MM.1S (cell line): Measurements from ENCODE around the gene VSTM2L.

ENCODE experiments used
- CTCF ChIP-seq: fragments of 300-600 bp; sonication (generic); IDR thresholded peaks from 2 replicates; pipeline ENCODE4 v1.5.1; 2016; ENCODE audit warnings: antibody characterized with exemption, low read length, mixed read lengths
- EZH2phosphoT487 ChIP-seq: fragments of 300-600 bp; sonication (generic); IDR thresholded peaks from 2 replicates; pipeline ENCODE4 v1.6.1; 2018; ENCODE audit warnings: antibody characterized with exemption, low read length

GRCh38 chr20:37988306-37988954 is 85.5 kb downstream of the VSTM2L start:
- TF ChIP-seq EZH2phosphoT487 (no peak), CTCF (no peak)
